Activated T-cell treated with anti-CD3 and anti-CD28 coated beads for 1 hour (primary cell): ENCODE results near the gene SLC22A8.
"Not testable (repeated sequence)": the region's sequence is repeated elsewhere in the genome, so short reads cannot be mapped to it uniquely, and the experiment has no call there.

ENCODE experiments used
- DNase-seq: peaks from one replicate; pipeline ENCODE4 v3.0.0-alpha.2; 2020; ENCODE audit warnings: low read depth

SLC22A8 gene

DNA sequence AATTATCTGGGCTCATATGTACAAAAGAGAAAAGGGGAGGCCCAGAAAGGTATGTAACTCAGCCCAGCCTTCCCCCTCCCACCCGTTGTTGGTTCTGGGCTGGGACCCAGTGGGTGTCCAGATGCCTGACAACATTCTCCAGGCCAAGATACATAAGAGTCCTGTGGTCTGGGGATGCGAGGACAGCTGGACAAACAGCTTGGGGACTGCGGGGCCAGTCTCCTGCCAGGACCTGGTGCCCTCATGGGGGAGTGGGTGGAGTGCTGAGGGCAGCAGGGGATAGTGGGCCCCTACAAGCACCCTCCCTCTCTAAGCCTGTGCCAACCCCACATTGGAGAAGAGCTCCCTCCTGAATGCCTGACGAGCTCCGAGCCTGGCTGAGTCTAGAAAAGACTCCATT is 27.4 kb downstream of the SLC22A8 start:
- no peak for DNase-seq

DNA sequence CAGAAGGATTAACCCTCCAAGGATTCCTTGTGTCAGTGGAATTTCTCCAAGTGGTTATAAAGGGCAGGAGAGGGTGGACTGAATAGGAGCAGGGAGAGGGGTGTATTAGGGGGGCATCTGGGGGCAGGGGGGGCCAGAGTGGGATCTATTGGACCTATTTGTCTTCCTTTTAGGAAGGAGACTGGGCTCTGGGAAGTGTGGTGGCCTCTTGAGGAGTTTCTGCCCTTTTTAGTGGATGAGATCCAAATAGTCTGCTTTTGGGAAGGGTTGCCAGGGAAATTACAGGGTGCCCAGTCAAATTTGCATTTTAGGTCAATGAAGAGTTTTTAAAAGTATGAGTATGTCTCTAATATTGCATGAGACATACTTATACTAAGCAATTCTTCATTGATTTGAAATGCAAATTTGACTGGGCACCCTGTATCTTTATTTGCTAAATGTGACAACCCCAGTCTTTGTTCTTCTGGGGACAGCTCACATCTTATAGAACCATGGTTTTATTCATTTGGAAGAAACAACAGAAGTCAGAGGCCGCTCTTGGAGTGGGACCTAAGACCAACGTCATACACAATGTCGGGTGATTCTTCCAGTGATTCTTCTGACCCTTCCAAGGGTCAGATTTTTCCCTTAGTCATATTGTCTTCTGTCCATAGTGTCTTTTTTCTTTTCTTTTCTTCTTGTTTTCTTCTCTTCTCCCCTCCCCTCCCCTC is 30.4 kb downstream of the SLC22A8 start:
- DNase-seq = no peak

DNA sequence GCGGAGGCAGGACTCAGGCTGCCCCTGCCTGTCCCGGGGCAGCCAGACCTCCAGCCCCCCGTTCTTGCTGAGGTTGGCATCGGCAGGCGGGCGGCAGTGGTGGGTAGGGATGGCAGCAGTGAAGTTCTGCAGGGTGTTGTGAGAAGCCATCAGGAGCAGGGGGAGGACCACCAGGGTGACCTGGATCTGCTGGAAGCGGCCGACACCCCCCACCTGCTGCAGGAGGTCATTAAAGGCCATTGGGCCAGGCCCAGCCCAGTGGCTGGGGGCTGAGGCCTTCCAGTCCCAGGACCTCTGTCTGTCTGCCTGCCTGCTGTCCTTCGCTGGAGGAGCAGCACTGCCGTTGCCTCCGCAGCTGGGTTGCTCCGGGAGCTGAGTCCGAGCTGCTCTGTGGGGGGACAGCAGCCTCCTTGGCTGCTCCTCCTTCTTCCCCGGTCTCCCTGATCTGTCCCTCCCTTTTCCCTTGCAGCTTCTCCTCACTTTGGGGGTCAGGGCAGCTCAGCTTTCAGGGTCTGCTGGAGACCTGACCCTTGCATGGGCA is 31.1 kb downstream of the SLC22A8 start, which contains the start of gene SLC22A6:
SLC22A6 (minus strand) TSS at position 517 of the 541 bp plus-strand sequence; CDS start at position 240, 277 bp downstream.
- DNase-seq = no peak

DNA sequence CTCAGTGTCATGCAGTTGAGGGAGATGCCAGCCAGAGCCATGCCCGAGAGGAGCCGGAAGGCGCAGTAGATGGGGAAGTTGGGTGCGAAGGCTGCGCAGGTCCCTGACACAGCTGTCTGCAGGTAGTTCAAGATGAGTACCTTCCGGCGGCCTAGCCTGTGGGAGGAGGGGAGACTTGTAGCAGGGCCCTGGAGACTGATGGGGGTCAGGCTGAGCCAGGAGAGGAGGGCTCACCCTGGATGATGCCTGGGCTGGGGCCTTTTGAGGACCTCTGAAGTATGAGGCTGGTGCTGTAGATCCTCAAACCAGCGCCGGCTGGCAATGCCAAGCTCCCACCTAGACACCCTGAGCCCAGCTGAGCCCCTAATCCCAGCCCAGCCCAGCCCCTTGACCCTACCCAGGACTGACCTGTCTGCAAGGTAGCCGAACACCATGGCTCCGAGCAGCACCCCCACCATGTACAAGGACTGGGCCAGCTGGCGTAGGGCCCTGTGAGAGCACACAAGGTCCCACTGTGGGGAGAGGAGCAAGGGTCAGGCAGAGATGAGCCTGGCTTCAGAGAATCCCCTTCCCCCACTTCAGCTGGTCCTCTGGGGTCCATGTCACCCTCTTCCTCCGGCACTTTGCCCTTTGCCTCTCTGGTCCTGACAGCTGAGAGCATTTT is 32.0 kb downstream of the SLC22A8 start:
- no peak for DNase-seq

DNA sequence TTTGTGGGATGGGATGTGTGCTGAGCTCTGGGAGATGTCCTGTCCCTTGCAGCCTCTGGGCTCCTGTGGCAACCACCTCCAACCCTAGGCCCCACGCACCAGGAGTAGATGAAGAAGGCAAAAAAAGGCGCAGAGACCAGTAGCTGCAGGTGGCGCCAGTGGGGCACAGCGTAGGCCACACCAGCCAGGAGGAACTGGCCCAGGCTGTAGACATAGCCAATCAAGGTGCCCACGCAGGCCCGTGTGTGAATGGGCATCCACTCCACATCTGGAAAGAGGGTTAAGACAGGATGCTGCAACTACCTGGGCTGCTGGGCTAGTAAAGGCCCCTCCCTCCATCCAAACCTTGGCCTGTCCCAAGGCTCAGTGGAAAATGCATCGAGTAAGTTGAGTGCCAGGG is 33.9 kb downstream of the SLC22A8 start:
- no peak for DNase-seq

DNA sequence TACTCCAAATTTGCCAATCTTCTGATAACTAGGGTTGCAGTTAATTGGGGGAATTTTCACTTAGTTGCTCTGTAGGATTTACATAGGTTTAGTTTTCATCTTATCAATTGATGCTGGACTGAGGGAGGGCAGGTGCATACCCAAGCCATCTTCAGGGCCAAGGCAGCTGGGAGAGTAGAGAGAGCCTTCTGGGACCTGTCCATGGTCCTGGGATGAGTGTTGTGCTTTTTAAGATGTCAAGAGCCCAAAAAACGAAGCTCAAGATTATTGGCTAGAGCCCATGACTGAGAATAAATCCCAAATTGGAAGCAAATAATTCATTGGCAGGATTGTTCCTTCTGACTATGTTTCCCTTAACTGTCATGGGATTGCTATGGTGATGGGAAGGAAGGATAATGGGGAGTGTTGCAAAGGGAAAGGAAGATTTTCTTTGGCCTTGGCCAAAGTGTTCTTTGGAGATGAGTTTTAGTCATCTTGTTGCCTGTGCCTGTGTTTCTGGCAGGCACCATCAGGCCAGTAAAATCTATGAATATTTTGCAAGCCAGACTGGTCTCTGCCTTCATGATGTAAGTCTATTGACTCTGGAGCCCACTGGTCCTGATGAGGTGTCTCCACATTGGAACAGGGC is 35.4 kb downstream of the SLC22A8 start:
- no peak for DNase-seq

DNA sequence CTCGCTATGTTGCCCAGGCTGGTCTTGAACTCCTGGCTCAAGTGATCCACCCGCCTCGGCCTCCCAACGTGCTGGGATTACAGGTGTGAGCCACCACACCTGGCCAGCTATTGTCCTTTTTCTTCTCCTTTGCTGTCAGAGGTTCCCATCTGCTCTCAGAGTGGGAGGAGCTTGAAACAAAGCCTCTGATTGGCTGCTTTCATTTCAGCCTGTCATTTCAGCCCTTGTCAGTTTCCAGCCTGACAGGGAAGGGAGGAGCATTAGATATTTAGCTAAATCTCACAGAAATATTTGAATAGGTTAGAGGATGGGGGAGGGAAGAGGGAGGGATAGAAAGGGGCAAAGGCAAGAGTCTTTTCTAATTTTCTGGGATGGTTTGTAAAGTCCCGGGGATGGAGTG is 39.5 kb downstream of the SLC22A8 start:
- no peak for DNase-seq

DNA sequence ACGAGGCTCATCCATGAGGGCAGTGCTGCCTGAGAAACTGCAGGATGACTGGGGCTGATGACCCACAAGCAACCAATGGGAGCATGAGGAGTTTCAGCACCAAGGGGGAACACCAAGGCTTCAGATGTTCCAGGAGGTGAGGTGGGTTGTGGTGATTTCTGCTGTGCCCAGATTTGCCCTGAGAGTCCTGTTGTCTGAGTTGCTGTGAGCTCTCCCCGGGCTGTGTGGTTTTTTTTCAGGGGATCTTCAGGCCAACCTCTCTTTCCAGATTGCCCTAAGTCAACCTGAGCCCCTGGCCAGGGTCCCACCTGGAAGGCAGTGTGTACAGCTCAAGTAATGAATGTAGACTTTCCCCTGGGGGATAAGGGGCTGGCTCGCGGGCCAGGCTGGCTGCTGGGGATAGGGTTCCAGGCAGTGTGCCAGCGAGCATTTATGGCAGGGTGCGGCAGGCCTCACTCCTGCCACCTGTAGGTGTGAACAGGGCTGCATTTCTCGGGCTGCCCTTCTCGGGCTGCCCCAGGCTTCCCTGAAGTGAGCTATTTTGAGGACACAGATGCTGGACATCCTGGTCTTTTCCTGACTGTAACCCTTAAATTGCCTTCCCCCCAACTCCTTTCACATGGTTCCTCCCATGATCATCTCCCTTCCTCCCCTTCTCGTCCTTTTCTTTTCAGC is 40.7 kb downstream of the SLC22A8 start:
- DNase-seq = no peak

DNA sequence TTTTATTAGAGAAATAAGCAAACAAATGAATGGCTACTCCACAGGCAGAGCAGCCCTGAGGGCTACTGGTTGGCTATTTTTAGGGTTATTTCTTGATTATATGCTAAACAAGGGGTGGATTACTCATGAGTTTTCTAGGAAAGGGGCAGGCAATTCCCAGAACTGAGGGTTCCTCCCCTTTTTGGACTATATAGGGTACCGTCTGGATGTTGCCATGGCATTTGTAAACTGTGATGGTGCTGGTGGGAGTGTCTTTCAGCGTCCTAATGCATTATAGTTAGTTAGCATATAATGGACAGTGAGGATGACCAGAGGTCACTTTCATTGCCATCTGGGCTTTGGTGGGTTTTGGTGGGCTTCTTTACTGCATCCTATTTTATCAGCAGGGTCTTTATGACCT is 50.1 kb downstream of the SLC22A8 start:
- no peak for DNase-seq

DNA sequence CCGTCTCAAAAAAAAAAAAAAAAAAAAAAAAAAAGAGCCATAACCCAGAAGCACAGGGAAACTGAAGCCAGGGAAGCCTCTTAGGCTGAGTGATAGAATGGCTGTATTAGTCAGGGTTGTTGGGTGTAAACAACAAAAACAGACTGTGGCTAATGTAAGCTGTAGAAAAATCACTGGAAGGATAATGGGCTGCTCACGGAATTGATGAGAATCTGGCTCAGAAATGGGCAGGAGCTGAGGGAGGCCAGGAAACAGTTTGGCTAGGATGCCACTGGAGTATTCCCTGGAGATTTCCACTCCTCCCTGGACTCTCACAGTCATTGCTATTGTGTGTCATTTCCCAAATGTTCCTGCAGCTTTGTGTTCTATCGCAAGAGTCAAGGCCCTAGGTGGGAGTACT is 53.2 kb downstream of the SLC22A8 start:
- DNase-seq = no peak

DNA sequence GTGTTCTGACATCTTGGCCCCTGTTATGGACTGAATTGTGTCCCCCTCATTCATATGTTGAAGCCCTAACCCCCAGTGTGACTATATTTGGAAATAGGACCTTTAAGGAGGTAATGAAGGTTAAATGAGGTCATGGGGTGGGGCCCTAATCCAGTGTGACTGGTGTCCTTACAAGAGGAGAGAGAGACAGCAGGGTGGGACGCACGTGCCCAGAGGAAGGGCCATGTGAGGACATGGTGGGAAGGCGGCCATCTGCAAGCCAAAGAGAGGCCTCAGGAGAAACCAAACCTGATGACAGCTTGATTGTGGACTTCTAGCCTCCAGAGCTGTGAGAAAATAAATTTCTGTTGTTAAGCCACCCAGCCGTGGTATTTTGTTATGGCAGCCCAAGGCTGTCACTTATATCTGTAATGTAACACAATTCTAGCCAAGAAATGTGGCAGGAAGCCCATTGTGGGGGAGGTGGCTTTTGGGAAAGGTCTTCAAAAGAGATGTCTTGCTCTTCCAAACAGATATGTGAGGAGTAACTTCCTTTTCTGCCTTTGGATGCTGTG is 54.5 kb downstream of the SLC22A8 start:
- DNase-seq = no peak

DNA sequence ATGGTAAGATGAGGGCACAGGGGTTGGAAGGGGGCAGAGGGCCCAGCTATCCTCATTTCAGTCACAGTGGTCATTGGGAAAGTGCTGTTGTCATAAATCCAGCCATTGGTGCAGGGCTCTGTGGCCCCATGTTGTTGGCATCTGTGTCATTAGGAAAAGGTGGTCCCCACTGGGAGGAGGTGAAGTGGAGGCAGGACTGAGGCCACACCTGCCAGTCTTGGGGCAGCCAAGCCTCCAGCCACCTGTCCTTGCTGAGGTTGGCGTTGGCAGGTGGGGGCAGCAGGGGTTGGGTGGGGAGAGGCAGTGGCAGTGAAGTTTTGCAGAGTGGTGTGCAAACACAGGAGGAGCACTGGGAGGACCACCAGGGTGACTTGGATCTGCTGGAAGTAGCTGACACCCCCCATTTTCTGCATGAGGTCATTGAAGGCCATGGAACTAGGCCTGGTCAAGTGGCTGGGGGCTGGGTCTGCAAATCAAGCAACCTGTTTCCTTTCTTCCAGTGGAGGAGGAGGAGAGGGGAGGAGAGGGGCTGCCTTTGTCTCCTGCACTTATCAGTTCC is 56.1 kb downstream of the SLC22A8 start:
- DNase-seq = no peak

DNA sequence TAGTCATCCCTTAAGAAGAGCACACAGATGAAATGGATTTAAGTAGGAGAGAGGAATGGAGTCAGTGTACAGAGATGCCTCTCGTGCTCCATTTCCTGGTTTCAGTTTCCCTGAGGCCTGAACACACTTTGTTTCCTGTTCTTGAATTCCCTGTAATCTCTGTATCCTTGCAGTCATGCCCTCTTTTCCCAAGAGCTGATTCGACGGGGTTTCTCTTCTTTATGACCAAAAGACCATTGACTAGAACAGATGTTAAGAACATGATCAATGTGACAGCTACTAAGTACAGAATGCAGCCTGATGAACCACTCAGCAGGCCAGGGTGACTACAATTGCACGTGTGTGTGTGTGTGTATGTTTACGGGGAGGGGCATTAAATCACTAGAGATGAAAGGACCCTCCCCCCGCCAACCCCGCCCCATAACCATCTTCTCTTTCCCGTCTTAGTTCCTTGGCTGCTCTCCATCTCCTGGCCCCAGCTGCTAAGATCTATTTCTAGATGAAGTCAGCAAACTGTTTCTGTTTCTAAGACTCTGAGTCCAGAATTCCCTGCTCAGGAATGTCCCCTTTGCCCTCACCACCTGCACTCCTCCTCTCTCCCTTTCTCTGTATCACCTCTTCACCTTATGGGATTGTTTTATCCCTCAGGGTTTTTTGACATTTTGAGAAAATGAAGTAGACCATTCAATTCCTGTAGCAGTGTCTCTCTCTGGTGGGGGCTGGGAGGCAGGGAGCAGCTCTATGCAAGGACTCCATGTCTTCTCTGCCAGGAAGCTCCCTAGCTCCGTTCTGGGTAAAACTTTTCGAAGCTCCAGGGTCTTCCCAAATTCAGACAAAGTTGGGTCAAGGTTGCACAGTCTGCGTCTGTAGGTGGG is 56.9 kb downstream of the SLC22A8 start:
- DNase-seq = no peak

DNA sequence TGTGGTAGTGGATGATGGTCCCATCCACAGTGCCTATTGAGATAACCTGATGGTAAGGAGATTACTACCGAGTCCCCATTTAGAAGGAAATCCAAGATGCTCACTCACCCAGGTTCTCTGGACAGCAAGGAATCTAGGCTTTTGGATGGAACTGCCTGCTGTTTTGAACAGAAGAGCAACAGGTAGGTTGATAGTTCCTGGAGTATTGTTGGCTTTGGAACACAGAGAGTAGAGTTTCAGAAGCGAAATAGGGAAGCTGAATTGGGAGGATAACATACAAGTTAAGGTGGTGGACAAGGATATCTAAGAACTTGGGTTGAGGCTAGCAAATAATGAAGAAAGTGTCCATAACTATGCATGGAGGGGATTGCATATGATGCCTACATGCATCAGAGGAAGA is 58.5 kb downstream of the SLC22A8 start:
- DNase-seq = no peak

DNA sequence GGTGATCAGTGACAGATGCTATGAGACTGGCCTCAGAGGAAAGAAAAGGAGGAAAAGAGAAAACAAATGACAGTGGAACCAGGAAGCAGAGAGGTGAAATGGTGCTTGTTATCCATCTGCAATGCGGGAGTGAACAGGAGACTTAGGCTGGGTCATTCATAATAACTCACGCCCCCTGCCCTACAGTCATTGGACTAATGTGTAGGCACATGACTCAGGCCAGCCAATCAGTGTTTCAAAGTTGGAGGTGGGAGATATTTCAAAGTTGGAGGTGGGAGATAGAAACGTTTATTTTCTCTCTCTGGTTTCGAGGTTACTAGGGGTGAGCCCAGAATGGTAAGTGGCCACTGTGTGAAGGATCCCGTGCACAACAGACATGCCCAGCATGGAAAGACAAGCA is 61.2 kb downstream of the SLC22A8 start:
- DNase-seq = no peak

DNA sequence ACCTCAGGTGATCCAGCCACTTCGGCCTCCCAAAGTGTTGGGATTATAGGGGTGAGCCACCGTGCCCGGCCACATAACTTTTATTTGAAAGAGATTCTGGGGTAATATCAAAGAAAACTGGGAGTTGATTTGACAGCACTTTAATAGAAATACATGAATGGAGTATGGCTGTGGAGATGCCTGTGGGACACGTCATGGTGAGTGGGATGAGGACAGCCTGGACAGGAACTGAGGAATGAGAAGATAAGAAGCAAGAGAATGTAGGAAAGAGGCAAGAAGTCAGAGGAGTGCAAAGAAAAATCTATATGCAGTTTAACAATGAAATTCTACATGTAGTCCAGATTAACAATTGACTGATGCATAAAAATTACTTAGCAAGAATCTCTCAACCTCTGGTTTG is 61.8 kb downstream of the SLC22A8 start:
- no peak for DNase-seq

DNA sequence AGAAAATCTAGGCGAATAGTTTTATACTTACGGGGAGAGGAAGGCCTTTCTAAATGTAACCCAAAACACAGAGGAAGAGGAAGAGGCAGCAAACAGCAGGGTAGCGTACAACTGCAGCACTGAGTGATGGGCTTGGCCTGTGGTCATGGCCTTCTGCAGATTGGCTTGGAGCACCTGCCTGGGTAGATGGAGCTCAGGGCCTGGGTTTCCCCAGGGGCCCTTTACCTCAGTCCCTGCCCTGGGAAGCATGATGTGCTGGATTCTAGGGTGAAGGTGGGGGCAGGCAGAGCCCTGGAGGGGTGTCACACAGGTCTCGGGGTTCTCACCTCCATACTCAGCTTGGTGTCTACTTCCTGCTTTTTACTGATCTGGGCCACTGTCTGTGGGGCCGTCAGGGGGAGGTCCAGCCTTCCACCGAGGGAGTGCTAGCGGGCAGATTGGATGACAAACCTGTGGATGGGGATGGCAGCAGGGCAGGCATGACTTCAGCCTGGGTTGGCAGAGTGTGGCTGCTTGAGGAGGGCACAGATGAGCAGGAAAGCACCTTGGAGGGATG is 66.8 kb downstream of the SLC22A8 start:
- DNase-seq = no peak

DNA sequence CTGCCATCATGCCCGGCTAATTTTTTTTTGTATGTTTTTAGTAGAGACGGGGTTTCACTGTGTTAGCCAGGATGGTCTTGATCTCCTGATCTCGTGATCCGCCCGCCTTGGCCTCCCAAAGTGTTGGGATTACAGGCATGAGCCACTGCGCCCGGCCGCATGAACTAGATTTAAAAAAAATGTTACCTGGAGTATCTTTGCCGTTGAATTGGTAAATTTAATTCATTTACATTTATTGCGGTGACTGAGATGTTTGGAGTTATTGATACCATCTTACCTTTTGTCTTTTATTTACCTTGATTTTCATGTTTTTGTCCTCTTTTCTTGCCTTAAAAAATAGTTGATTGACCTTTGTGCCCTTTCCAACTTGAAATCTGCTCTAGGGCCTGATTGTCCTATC is 70.1 kb downstream of the SLC22A8 start:
- DNase-seq = not testable (repeated sequence)
